WTC11 (cell line): ENCODE measurements around the gene RPL23.

Experiments used
- ESRRA ChIP-seq: sonication (generic); formaldehyde crosslinking; IDR thresholded peaks from 2 replicates; pipeline ENCODE4 v1.8.1; 2022; ENCODE audit warnings: mild to moderate bottlenecking, missing genetic modification reagents, borderline replicate concordance
- FOXJ3 ChIP-seq: sonication (generic); formaldehyde crosslinking; IDR thresholded peaks from 2 replicates; pipeline ENCODE4 v1.9.0; 2021; ENCODE audit warnings: missing genetic modification reagents, mild to moderate bottlenecking, borderline replicate concordance
- NFATC4 ChIP-seq: fragments of 250-450 bp; sonication (Bioruptor Pico); IDR thresholded peaks from 2 replicates; pipeline ENCODE4 v1.9.0; 2021; ENCODE audit warnings: mild to moderate bottlenecking
- NR3C1 ChIP-seq: sonication (generic); formaldehyde crosslinking; conservative IDR thresholded peaks from 2 replicates; pipeline ENCODE4 v1.8.1; 2023; ENCODE audit warnings: low read depth, mild to moderate bottlenecking, missing genetic modification reagents
- TF ChIP-seq, protein P1 (sequence below): fragments of 200-600 bp; IDR thresholded peaks from 2 replicates; pipeline ENCODE4 v1.8.0; 2022; ENCODE audit warnings: antibody characterized with exemption
- TF ChIP-seq, protein P2 (sequence below): sonication (generic); formaldehyde crosslinking; IDR thresholded peaks from 2 replicates; pipeline ENCODE4 v1.8.0; 2023; ENCODE audit warnings: missing genetic modification reagents

DNA sequence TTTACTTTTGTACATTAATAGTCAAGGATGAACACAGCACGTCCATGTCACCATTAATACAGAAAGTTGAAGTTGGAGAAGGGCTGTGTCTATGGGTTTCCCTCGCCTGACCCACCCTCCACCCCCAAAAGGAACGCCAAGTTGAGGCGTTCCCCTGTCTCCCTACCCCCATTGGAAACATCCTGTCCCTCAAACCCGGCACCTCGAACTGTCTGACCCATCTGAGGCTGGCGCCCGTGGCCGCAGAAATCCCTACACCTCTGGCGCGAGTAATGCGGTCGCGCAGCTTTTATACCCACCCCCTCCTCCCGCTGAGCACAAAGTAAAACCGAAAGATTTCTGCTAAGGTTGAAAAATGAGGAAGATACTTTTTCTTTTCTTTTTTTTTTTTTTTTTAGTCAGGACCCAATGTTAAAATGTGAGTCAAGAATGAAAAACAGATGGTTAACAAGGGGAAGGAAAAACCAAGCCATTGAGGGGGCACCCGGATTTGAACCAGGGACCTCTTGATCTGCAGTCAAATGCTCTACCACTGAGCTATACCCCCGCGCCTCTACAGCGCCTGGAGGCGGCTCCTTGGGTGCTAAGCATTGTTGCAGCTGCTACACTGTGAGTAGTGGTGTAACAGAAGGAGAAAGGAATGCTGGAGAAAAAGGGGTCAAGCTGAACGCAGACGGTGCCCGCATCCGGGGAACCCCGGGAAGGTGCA, 15.4 kb upstream of the RPL23 start:
- TF ChIP-seq, protein P1, sequence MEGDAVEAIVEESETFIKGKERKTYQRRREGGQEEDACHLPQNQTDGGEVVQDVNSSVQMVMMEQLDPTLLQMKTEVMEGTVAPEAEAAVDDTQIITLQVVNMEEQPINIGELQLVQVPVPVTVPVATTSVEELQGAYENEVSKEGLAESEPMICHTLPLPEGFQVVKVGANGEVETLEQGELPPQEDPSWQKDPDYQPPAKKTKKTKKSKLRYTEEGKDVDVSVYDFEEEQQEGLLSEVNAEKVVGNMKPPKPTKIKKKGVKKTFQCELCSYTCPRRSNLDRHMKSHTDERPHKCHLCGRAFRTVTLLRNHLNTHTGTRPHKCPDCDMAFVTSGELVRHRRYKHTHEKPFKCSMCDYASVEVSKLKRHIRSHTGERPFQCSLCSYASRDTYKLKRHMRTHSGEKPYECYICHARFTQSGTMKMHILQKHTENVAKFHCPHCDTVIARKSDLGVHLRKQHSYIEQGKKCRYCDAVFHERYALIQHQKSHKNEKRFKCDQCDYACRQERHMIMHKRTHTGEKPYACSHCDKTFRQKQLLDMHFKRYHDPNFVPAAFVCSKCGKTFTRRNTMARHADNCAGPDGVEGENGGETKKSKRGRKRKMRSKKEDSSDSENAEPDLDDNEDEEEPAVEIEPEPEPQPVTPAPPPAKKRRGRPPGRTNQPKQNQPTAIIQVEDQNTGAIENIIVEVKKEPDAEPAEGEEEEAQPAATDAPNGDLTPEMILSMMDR: no peak
- TF ChIP-seq, protein P2, sequence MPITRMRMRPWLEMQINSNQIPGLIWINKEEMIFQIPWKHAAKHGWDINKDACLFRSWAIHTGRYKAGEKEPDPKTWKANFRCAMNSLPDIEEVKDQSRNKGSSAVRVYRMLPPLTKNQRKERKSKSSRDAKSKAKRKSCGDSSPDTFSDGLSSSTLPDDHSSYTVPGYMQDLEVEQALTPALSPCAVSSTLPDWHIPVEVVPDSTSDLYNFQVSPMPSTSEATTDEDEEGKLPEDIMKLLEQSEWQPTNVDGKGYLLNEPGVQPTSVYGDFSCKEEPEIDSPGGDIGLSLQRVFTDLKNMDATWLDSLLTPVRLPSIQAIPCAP (CRISPR knock-in tag): no peak
- TF ChIP-seq ESRRA (CRISPR knock-in tag): no peak; the same call in 1 of the 2 replicates
- TF ChIP-seq NR3C1 (CRISPR knock-in tag): no peak
- no peak for TF ChIP-seq FOXJ3 (CRISPR knock-in tag)
- no peak for TF ChIP-seq NFATC4
